NCI-H1092 (cell line): ENCODE data around the gene CORO1C.
"Not testable (repeated sequence)": the region's sequence is repeated elsewhere in the genome, so short reads cannot be mapped to it uniquely, and the experiment has no call there.

Source experiments
- DNase-seq: peaks from one replicate; lab custom pipeline; 2025; lab: John Stamatoyannopoulos, UW

The CORO1C gene

GRCh38 chr12:108633534-108634248, 97.6 kb downstream of the CORO1C start, which contains the start of gene SELPLG:
TSS of gene SELPLG (minus strand) at chr12:108633894. CDS start at chr12:108624307, 9,587 bp downstream.
- DNase-seq = no peak

- no peak for DNase-seq
Measured at GRCh38 chr12:108633081-108633533, 98.2 kb downstream of the CORO1C start.

- not testable (repeated sequence) for DNase-seq
Measured at GRCh38 chr12:108631261-108631660, 100.1 kb downstream of the CORO1C start.

DNA sequence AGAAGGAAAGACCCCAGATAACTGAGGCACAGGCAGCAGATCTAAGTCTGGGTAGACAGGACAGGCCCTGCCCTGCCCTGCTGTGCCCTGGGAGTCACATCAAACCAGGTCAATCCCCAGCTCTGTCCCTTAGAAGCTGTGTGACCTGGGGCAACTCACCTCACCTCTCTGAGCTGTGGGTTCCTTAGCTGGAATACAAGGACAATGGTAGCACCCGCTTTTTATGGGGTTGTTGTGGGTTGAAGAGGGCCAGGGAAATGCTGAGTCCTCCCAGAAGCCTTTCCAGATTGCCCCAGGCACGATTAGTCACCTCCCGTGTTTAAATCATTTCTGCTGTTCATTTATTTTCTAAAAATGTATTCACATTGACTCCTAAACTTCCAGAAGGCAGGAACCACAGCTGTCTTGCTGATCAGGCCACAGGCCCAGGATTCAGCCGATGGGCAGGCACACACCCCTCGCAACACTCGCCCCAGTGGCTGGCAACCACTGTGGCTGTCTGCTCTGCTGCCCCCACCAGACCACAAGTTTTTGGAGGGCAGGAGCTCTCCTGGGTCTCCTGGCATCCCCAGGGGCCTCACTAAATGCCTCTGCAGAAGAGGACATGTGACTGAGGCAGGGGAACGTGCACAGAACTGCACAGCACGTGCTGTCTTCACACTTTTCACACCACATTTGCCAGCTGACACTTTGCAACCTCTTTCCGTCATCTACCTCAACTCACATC, 100.7 kb downstream of the CORO1C start:
- DNase-seq = no peak

DNA sequence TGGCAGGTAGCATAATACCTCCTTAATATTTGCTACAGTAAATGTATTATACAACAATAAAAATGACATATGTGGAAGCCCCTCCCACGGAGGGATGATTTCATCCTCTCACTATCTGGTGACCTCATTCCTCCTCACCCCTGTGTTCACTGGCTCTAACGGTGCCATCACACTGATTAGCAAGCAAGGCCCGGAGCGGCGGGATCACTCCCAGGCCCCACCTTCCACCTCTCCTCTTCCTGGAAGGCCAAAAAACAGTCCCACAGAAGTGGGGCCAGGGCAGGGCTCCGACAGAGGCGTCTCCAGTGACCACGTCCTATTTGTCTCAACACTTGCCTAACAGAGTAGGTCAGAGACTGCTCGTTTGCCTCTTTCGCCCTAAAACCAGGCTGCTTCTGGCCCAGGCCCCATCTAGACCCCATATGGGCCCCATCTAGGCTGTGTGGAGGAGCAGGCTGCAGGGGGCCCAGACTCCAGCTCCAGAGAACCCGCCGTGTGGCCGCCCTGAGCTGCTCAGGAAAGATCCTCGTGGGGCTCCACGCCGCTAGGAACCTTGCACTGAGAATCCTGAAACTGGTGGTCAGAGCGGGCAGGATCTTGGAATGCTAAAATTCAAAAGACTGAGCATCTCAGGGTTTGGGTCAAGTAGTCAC, 101.4 kb downstream of the CORO1C start:
- no peak for DNase-seq

DNA sequence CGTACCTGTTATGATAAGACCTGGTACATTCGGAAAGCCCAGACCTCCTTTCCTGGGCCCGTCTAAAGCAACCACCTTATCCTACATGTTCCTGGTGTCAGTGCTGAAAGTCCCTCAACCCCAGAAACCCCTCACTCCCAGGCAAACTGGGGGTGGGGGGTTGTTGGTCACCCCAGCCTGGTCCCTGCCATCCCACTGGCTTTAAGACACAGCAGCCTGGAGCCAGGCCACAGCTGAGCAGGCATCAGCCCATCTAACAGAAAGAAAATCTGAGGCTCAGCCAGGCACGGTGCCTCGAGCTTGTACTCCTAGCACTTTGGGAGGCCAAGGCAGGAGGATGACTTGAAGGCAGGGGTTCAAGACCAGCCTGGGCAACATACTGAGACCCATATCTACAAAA, 102.2 kb downstream of the CORO1C start:
- DNase-seq = no peak

GRCh38 chr12:108627134-108627920, 104.0 kb downstream of the CORO1C start:
- DNase-seq = no peak

- DNase-seq = no peak
Measured at GRCh38 chr12:108625228-108625627, 106.1 kb downstream of the CORO1C start.

DNA sequence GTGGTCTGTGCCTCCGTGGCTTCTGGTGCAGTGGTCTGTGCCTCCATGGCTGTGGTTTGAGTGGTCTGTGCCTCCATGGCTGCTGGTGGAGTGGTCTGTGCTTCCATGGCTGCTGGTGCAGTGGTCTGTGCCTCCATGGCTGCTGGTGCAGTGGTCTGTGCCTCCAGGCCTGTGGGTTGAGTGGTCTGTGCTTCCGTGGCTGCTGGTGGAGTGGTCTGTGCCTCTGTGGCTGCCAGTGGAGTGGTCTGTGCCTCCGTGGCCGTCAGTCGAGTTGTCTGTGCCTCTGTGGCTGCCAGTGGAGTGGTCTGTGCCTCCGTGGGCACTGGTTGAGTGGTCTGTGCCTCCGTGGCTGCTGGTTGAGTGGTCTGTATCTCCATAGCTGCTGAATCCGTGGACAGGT, 107.7 kb downstream of the CORO1C start:
- DNase-seq = no peak

GRCh38 chr12:108622921-108623514, 108.3 kb downstream of the CORO1C start:
- no peak for DNase-seq

- no peak for DNase-seq
Measured at GRCh38 chr12:108622421-108622820, 108.9 kb downstream of the CORO1C start.

DNA sequence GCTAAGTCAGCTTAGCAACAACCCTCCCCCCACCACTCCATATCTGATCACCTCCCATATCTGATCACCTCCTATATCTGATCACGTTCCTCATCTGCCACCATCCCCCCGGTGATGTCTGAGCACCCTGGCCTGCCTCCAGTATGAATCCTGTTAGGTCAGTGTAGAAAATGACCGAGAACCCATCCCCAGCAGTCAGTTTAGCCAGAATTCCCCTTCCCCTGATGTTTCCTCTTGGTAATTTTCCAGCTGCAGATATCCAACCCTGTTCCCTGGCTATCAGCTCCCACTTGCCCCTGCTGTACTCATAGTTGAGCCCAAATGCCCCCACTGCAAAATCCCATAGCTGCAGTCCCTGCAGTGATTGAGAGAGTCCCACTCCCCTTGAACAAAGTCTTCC, 110.2 kb downstream of the CORO1C start:
- DNase-seq = no peak

DNA sequence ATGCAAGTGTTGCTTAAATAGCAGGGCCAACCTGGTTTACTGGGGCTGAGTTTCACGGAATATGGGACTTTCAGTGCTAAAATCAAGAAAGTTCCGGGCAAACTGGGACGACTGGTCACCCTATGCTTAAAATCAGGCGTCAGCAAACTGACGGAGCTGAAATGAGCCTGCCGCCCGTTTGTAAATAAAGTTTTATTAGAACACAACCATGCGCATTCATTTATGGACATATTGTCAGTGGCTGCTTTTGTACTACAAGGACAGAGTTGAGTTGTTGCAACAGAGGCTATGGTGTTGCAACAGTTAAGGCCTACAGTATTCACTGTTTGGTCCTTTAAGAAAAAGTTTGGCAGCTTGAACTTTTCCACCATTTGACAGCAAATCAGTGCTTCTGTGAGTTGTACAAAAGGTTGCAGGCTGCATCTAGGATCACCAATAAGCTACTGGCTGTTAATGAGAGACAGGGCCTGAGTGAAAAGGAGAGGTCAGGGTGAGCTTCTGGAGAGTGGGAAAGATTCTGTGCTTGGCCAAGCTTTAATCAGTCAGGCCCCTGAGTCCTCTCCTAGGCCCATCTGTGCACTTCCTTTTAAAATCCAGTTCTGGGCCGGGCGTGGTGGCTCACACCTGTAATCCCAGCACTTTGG, 111.0 kb downstream of the CORO1C start:
- no peak for DNase-seq

DNA sequence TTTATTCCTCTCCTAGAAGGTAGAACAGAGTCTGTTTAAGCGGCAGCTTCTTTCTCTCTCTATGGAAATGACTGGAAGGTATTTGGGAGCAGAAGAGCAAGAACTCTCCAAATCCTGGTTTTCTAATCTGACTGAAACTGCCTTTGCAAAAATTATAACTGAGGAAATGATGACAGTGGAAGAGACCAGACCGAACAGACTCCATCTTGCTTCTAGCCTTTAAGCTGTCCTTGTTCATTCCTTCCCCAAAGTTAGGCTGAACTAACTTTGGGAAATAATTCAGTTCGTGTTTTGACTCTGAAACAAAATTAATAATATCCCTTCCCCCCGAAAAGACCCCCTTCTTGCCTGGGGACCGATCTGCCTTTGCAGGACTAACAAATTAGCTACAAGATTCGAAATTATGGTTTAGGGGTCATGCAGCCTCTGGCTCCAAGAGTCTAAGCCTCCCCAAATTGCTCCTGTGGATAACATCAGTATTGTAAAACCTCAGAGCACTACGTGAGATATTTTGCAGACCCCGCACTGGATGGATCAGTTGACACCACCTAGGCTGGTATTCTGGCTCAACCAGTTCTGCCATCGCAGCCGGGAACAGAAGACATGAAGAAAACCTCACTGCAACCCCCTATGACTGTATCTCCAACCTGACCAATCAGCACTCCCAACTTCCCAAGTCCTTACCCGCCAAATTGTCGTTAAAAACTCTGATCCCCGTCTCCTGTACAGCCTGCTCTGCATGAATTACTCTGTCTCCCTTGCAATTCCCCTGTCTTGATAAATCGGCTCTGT, 111.8 kb downstream of the CORO1C start:
- no peak for DNase-seq

GRCh38 chr12:108618953-108619274, 112.4 kb downstream of the CORO1C start:
- DNase-seq = not testable (repeated sequence)

- peak; percentile 51 for DNase-seq
Measured at GRCh38 chr12:108618079-108618952, 113.0 kb downstream of the CORO1C start.

DNA sequence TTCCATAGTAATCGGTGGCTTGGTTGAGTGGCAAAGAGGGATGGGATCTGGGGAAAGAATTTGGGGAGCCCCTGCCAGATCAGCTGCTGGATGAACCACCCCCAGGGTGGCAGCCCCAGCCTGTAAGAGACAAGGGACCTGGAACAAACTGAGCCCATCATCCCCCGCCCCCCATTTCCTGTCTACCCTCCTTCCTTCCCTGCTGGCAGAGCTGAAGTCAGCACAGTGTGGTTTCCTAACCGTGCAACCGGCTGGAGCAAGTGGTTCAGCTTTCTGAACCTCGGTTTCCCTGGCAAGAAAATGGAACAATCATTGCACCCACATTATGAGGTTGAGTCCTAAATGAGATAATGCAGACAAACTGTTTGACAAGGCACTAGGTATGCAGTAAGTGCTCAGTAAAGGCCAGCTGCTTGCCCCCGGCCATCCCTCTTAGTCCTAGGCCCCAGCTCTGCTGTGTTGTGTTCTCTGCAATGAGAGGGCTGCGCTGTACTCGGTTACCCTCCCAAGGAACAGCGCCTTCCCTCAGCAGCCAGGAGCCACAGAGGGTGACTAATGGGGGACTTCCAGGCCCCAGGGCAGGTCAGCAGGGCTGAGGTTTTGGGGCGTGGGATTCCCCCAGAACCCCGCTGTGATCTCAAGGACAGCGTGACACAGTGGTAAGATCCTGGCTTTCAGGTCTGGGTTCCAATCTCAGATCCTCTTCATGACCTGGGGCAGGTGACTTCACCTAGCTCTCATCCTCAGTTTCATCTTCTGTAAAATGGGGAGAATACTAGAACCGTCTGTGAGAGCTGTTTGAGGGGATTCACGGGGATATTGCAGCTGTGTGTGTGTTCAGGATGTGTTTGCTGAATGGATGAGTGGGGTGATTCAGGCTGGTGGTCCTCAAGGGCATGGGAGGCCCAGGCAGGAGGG, 114.1 kb downstream of the CORO1C start:
- DNase-seq = no peak

DNA sequence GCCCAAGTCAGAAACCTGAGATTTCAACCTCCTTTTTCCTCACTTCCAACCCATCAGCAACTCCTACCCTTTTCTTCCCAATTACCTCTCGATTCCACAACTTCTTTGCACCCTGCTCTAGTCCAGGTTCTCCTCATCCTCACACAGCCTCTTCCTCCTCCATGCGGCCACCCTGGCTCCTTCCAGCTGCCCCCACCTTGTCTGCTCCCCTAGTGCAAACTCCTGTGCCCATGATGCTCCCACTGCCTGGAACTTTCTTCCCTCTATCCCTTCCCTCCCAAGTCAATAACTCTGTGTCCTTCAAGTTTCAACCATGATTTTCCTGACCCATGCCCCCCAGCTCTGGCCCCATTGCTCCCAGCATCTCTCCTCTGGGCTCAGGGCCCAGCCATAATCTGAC, 115.0 kb downstream of the CORO1C start:
- no peak for DNase-seq
